Sigmoid colon (tissue), 7 donors: ENCODE data around the gene BMPR1A. TPM values are rescaled to one million over a fixed set of nuclear protein-coding genes. Genes with fewer than 3 reads are reported as not detected.

Source experiments
- DNase-seq: peaks from one replicate; pipeline ENCODE4 v3.0.0-alpha.2; 2019
- H3K27ac ChIP-seq, 4 donors: fragments of 200-600 bp; sonication (generic); one replicate each; pipeline ENCODE4 v1.5.1; 2016 to 2019; ENCODE audit warnings: mild to moderate bottlenecking in 1 of 4
- H3K27me3 ChIP-seq, 3 donors: fragments of 200-600 bp; sonication (generic); one replicate each; pipeline ENCODE4 v1.5.1; 2019; ENCODE audit warnings: mild to moderate bottlenecking in 1 of 3
- H3K36me3 ChIP-seq, 4 donors: fragments of 200-600 bp; sonication (generic); one replicate each; pipeline ENCODE4 v1.5.1; 2016 to 2019
- H3K4me1 ChIP-seq, 4 donors: fragments of 200-600 bp; sonication (generic); one replicate each; pipeline ENCODE4 v1.5.1; 2017 to 2019
- H3K4me3 ChIP-seq, 4 donors: fragments of 200-600 bp; sonication (generic); one replicate each; pipeline ENCODE4 v1.5.1; 2017 to 2019; ENCODE audit warnings: mild to moderate bottlenecking in 2 of 4, moderate library complexity in 1 of 4
- H3K9me3 ChIP-seq, 4 donors: fragments of 200-600 bp in 3 of 4; sonication (generic) in 3 of 4; one replicate each; pipeline versions ENCODE4 v1.5.1 to v1.6.1; 2013 to 2019
- EP300 ChIP-seq, 4 donors: sonication (generic); formaldehyde crosslinking; IDR thresholded peaks; one replicate each; pipeline ENCODE4 v1.6.1; 2017; ENCODE audit warnings: antibody characterized with exemption in 4 of 4
- POLR2A ChIP-seq, 2 donors: fragments of 450-650 bp; IDR thresholded peaks; one replicate each; pipeline ENCODE4 v1.6.1; 2016; ENCODE audit warnings: antibody characterized with exemption in 2 of 2, mild to moderate bottlenecking in 2 of 2, moderate library complexity in 2 of 2
- POLR2AphosphoS5 ChIP-seq, 4 donors: sonication (generic); formaldehyde crosslinking; IDR thresholded peaks; one replicate each; pipeline ENCODE4 v1.6.1; 2017; ENCODE audit warnings: antibody characterized with exemption in 4 of 4
- WGBS, 2 donors: extraction: QIAGEN DNeasy Blood & Tissue Kit; methylation state at CpG; one replicate each; pipeline ENCODE4 v1.1.7; 2013; 5-methylcytosine and 5-hydroxymethylcytosine counted together
- intact Hi-C: fragments of 100-400 bp; cut with DNase I; formaldehyde crosslinking; loops from one replicate; pipeline ENCODE4 v1.15.1; 2023
- polyA plus RNA-seq, 3 donors: library from polyadenylated mRNA; stranded (reverse); fragments of 200-250 nt; gene quantifications; one replicate each; pipeline ENCODE4 v1.2.3, GENCODE V29; 2013
- total RNA-seq, 4 donors: library from RNA; depleted of rRNA; stranded (reverse); fragments of >200 nt; gene quantifications; one replicate each; pipeline ENCODE4 v1.1.0, GENCODE V29; 2016
- TF ChIP-seq, protein P1 (sequence below), 4 experiments: fragments of 450-650 bp in 3 of 4; fragments of 200-600 bp in 1 of 4; IDR thresholded peaks; one replicate each; pipeline ENCODE4 v1.5.1; 2016 to 2019; ENCODE audit warnings: antibody characterized with exemption in 4 of 4, mild to moderate bottlenecking in 3 of 4, moderate library complexity in 2 of 4
- donor health status: healthy with polysubstance abuse.
- donor health status: Bipolar disorder and iron deficiency.
- donor health status: healthy.

Gene BMPR1A
- total and polyA plus RNA-seq, 7 donors = 5.5 to 145 (median 84.2) TPM

DNA sequence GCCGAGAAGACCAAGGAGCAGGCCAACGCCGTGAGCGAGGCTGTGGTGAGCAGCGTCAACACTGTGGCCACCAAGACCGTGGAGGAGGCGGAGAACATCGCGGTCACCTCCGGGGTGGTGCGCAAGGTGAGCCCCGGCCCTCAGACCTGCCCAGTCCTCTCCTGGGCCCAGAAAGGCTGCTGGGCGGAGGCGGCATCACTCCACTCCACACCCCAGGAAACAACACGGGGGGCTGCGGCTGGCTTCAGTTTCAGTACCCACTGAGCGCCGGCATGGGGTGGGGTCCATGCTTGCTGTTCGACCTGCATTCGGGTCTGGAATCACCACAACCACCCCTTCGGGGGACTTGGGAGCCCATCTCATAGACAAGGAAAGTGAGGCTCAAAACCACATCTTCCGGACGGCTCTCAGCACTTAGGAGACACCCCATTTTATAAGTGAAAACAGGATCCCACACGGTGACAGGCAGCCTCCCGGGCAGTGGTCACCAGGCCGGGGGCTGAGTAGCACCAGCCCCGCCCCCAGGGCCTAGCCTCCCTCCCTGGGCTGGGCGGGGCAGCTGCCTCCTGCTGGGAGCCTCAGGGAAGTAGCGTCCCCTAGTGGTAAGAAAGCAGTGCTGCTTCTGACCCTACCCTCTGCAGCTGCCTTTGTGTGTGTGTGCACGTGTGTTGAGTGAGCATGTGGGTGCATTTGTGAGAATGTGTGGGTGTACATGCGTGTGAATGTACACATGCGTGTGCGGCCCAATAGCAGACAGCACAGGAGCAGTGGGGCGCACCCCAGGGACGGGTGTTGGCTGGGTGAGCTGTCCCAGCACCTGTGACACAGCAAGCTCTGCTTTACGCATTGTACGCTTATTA, 203.8 kb downstream of the BMPR1A start:
- 63 to 76% methylated on average over 37 of the region's 37 CpGs for WGBS, 2 donors
- Histone ChIP-seq H3K27ac (peak overlapping the region; percentile 52 to 77 (median 67)), H3K27me3 (no peaks in the 10 kb centered on the region), H3K36me3 (no peaks in the 10 kb centered on the region), H3K4me3 (no peak overlapping the region), H3K9me3 (no peaks in the 10 kb centered on the region), H3K4me1 (peaks cover 0 to 28% (median 18%) of the 10 kb centered on the region in 4 donors)
- intact Hi-C loops = no loop called here
- DNase-seq = no peak
- TF ChIP-seq, protein P1, sequence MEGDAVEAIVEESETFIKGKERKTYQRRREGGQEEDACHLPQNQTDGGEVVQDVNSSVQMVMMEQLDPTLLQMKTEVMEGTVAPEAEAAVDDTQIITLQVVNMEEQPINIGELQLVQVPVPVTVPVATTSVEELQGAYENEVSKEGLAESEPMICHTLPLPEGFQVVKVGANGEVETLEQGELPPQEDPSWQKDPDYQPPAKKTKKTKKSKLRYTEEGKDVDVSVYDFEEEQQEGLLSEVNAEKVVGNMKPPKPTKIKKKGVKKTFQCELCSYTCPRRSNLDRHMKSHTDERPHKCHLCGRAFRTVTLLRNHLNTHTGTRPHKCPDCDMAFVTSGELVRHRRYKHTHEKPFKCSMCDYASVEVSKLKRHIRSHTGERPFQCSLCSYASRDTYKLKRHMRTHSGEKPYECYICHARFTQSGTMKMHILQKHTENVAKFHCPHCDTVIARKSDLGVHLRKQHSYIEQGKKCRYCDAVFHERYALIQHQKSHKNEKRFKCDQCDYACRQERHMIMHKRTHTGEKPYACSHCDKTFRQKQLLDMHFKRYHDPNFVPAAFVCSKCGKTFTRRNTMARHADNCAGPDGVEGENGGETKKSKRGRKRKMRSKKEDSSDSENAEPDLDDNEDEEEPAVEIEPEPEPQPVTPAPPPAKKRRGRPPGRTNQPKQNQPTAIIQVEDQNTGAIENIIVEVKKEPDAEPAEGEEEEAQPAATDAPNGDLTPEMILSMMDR (IDR thresholded peaks at IDR 0.05) = peak; percentile 18 to 71 (median 59)
- no peak for TF ChIP-seq POLR2A (IDR thresholded peaks at IDR 0.05)

DNA sequence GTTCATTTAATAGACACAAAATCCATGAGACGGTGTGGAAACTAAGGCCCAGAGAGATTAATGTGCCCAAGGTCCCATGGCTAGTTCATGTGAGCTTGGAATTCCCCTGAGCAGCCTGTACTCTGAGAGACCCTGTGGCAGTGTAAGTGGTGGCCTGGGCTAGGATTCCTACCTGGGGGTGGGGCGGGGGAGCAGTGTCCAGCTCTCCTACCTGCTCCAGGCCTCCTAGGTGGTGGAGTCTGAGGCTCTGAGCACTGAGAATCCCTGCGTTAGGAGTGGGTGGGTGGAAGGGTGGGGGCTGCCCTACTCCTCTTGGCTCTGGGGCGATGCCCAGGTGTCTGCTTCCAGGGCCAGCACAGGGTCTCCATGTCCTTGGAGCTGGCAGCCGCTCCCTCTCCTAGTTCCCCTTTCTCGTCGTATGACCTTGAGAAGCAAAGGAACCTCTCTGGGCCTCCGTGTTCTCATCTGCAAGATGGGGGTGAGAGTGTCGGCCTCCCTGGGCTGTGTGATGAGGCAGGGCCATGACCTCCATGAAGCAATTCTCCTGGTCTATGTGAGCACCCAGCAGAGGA, 204.5 kb downstream of the BMPR1A start:
- DNase-seq = peak; percentile 48
- no peak overlapping the region for H3K27ac ChIP-seq
- H3K4me3 ChIP-seq = no peak overlapping the region
- TF ChIP-seq, protein P1 (IDR thresholded peaks at IDR 0.05) = no peak
- TF ChIP-seq EP300 (IDR thresholded peaks at IDR 0.05) = no peak
- no peak for TF ChIP-seq POLR2A (IDR thresholded peaks at IDR 0.05)
- TF ChIP-seq POLR2AphosphoS5 (IDR thresholded peaks at IDR 0.05) = no peak
- peaks cover 0 to 28% (median 21%) of the 10 kb centered on the region in 4 donors for H3K4me1 ChIP-seq
- no peaks in the 10 kb centered on the region for H3K36me3 ChIP-seq
- intact Hi-C loops = no loop called here
- H3K27me3 ChIP-seq = no peaks in the 10 kb centered on the region
- WGBS, 2 donors = 79 to 86% methylated on average over 9 of the region's 9 CpGs
- H3K9me3 ChIP-seq = no peaks in the 10 kb centered on the region

- intact Hi-C loops = no loop called here
- 81 to 89% methylated on average over 12 of the region's 12 CpGs for WGBS, 2 donors
- TF ChIP-seq, protein P1 (IDR thresholded peaks at IDR 0.05) = no peak
- TF ChIP-seq POLR2AphosphoS5 (IDR thresholded peaks at IDR 0.05) = no peak
- no peak for TF ChIP-seq EP300 (IDR thresholded peaks at IDR 0.05)
- TF ChIP-seq POLR2A (IDR thresholded peaks at IDR 0.05) = no peak
- peak; percentile 53 for DNase-seq
- Histone ChIP-seq H3K27me3 (no peaks in the 10 kb centered on the region), H3K4me3 (no peak overlapping the region), H3K4me1 (peaks cover 0 to 35% (median 27%) of the 10 kb centered on the region in 4 donors), H3K9me3 (no peaks in the 10 kb centered on the region), H3K36me3 (no peaks in the 10 kb centered on the region), H3K27ac (no peak overlapping the region)
These were observed 205.2 kb downstream of the BMPR1A start for GRCh38 chr10:86961481-86962091.

DNA sequence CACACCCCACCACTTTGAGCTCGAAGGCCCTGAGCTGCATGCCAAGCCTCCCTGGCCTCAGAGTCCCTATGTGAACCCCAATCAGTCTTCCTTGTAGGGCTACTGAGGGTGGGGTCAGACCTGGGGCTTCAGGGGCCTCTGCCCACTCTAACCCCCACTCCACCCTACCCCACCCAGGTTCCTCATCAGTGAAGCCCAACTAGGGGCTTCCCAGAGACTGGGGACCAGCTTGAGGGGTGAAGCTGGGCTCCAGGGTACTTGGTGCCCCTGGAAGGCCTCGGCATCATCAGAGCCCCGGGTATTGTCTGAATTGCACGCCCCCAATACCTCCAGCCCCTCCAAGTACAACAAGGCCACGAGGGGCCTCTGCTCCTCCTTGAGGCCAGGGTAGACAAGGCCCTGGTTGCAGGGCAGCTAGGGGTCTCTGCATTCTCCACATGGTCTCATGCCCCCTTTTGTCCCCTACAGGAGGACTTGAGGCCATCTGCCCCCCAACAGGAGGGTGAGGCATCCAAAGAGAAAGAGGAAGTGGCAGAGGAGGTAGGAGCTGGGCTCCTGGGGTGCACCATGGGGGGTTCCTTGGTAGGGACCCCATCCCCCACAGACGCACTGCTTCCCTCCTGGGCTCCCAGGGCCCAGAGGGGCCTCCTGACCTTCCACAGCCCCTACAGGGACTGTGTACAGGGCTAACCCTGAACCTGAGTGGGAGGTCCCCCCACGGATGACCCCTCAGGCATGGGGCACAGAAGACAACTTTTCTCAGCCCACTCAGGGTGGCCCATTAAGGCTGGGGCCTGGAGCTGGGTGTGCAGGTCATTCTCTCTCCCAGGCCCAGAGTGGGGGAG, 205.9 kb downstream of the BMPR1A start:
- 88 to 89% methylated on average over 7 of the region's 7 CpGs for WGBS, 2 donors
- H3K27me3 ChIP-seq = no peaks in the 10 kb centered on the region
- peak; percentile 57 for DNase-seq
- no peaks in the 10 kb centered on the region for H3K36me3 ChIP-seq
- no peak overlapping the region for H3K4me3 ChIP-seq
- H3K27ac ChIP-seq = no peak overlapping the region
- intact Hi-C loops = no loop called here
- TF ChIP-seq POLR2A (IDR thresholded peaks at IDR 0.05) = no peak
- TF ChIP-seq POLR2AphosphoS5 (IDR thresholded peaks at IDR 0.05) = no peak
- TF ChIP-seq EP300 (IDR thresholded peaks at IDR 0.05) = no peak
- TF ChIP-seq, protein P1 (IDR thresholded peaks at IDR 0.05) = no peak
- peaks cover 0 to 41% (median 33%) of the 10 kb centered on the region in 4 donors for H3K4me1 ChIP-seq
- no peaks in the 10 kb centered on the region for H3K9me3 ChIP-seq
